GM23338 (cell line): ENCODE results near the gene TLE2. TPM values are rescaled to one million over a fixed set of nuclear protein-coding genes. Genes with fewer than 3 reads are reported as not detected.
A peak's percentile ranks its signal among the peaks of the same experiment; 100 is the strongest.

ENCODE experiments used
- ATAC-seq: fragments of 200-7000 bp; cut with Tn5 transposase; 3 replicates; pipeline ENCODE4 v1.9.1; 2020
- DNase-seq: peaks from one replicate; pipeline ENCODE4 v3.0.0-alpha.2; 2015; ENCODE audit warnings: low spot score
- H2AFZ ChIP-seq: fragments of 200-600 bp; sonication (generic); 2 replicates; pipeline ENCODE4 v1.8.0; 2016; ENCODE audit warnings: antibody characterized with exemption, mild to moderate bottlenecking, moderate library complexity
- H3F3A ChIP-seq: fragments of 200-600 bp; sonication (generic); replicated peaks from 2 replicates; pipeline ENCODE4 v1.8.0; 2017; ENCODE audit warnings: antibody characterized with exemption, mixed run types, low read depth
- H3K27ac ChIP-seq: fragments of 200-600 bp; sonication (generic); 2 replicates; pipeline ENCODE4 v1.6.1; 2016; ENCODE audit warnings: low read depth
- H3K27me3 ChIP-seq: fragments of 200-600 bp; sonication (generic); 2 replicates; pipeline ENCODE4 v1.8.0; 2016; ENCODE audit warnings: mild to moderate bottlenecking, mixed run types, moderate library complexity; ENCODE audit not compliant: insufficient read depth
- H3K36me3 ChIP-seq: fragments of 200-600 bp; sonication (generic); 2 replicates; pipeline ENCODE4 v1.8.0; 2016; ENCODE audit warnings: mild to moderate bottlenecking; ENCODE audit not compliant: insufficient read depth
- H3K4me1 ChIP-seq: fragments of 200-600 bp; sonication (generic); 2 replicates; pipeline ENCODE4 v1.8.0; 2016; ENCODE audit warnings: mild to moderate bottlenecking, moderate library complexity; ENCODE audit not compliant: insufficient read depth
- H3K4me2 ChIP-seq: fragments of 200-600 bp; sonication (generic); 2 replicates; pipeline ENCODE4 v1.7.1; 2017; ENCODE audit warnings: mixed run types
- H3K4me3 ChIP-seq: fragments of 200-600 bp; sonication (generic); 2 replicates; pipeline ENCODE4 v1.6.1; 2016; ENCODE audit warnings: mixed run types
- H3K79me2 ChIP-seq: fragments of 200-600 bp; sonication (generic); replicated peaks from 2 replicates; pipeline ENCODE4 v1.8.0; 2017; ENCODE audit warnings: mild to moderate bottlenecking; ENCODE audit not compliant: insufficient read depth
- H3K9me2 ChIP-seq: fragments of 200-600 bp; sonication (generic); 2 replicates; pipeline ENCODE4 v1.8.0; 2017; ENCODE audit not compliant: insufficient read depth
- H4K20me1 ChIP-seq: fragments of 200-600 bp; sonication (generic); replicated peaks from 2 replicates; pipeline ENCODE4 v1.8.0; 2017; ENCODE audit warnings: mild to moderate bottlenecking; ENCODE audit not compliant: insufficient read depth
- H3K27ac Mint-ChIP-seq: 2 replicates; pipeline ENCODE4 v1.8.0; 2020; ENCODE audit warnings: inconsistent platforms, mild to moderate bottlenecking, moderate library complexity, mixed read lengths
- H3K27me3 Mint-ChIP-seq: 3 replicates; pipeline ENCODE4 v1.8.0; 2022; ENCODE audit warnings: low read depth, mild to moderate bottlenecking, moderate library complexity, mixed read lengths, inconsistent platforms; ENCODE audit not compliant: insufficient read depth, poor library complexity
- H3K36me3 Mint-ChIP-seq: 3 replicates; pipeline ENCODE4 v1.8.0; 2021; ENCODE audit warnings: low read depth, mild to moderate bottlenecking, inconsistent platforms, moderate library complexity, mixed read lengths
- H3K4me1 Mint-ChIP-seq: 3 replicates; pipeline ENCODE4 v1.8.0; 2020; ENCODE audit warnings: mild to moderate bottlenecking, inconsistent platforms, mixed read lengths
- H3K4me3 Mint-ChIP-seq: 3 replicates; pipeline ENCODE4 v1.8.0; 2021; ENCODE audit warnings: moderate library complexity, mild to moderate bottlenecking, inconsistent platforms, mixed read lengths
- H3K9me3 Mint-ChIP-seq: 3 replicates; pipeline ENCODE4 v1.8.0; 2020; ENCODE audit warnings: moderate library complexity, mild to moderate bottlenecking, inconsistent platforms, mixed read lengths
- CREB1 ChIP-seq: fragments of 250-450 bp; sonication (Bioruptor Pico); IDR thresholded peaks from 2 replicates; pipeline ENCODE4 v1.5.0; 2020; ENCODE audit warnings: low read depth, mild to moderate bottlenecking, moderate library complexity
- EZH2phosphoT487 ChIP-seq: fragments of 200-600 bp; sonication (generic); IDR thresholded peaks from one replicate; pipeline ENCODE4 v1.8.1; 2018; ENCODE audit warnings: antibody characterized with exemption; ENCODE audit not compliant: unreplicated experiment
- JUNB ChIP-seq: IDR thresholded peaks from one replicate; pipeline ENCODE4 v1.6.1; 2016; ENCODE audit warnings: antibody characterized with exemption; ENCODE audit not compliant: unreplicated experiment
- ZNF114 ChIP-seq: fragments of 250-450 bp; sonication (Bioruptor Pico); IDR thresholded peaks from 2 replicates; pipeline ENCODE4 v1.5.0; 2020; ENCODE audit warnings: mild to moderate bottlenecking, moderate library complexity
- ZNF331 ChIP-seq: fragments of 250-450 bp; sonication (Bioruptor Pico); IDR thresholded peaks from 2 replicates; pipeline ENCODE4 v1.5.0; 2020; ENCODE audit warnings: low read depth, mild to moderate bottlenecking, moderate library complexity
- polyA plus RNA-seq: library from polyadenylated mRNA; unstranded; fragments of >200 nt; fragmentation: Nextera tagmentation; extraction: Ambion mirVana; gene quantifications from 2 replicates; pipeline ENCODE4 v1.2.1, GENCODE V29; 2016
- total RNA-seq: library from RNA; depleted of rRNA; stranded (reverse); fragments of >200 nt; shearing (Covaris generic); gene quantifications from 2 replicates; pipeline ENCODE4 v1.2.3, GENCODE V29; 2014
- TF ChIP-seq, protein P1 (sequence below): fragments of 250-450 bp; sonication (Bioruptor Pico); IDR thresholded peaks from 2 replicates; pipeline ENCODE4 v1.5.0; 2020; ENCODE audit warnings: mild to moderate bottlenecking, moderate library complexity
- TF ChIP-seq, protein P2 (sequence below), 2 experiments: fragments of 200-600 bp in 1 of 2; sonication (generic) in 1 of 2; conservative IDR thresholded peaks; 2 replicates each; pipeline versions ENCODE4 v1.5.1 to v1.6.1; 2016 to 2017; ENCODE audit warnings: antibody characterized with exemption in 2 of 2, low read depth in 2 of 2, mild to moderate bottlenecking in 2 of 2, moderate library complexity in 1 of 2
- TF ChIP-seq, protein P3 (sequence below): IDR thresholded peaks from one replicate; pipeline ENCODE4 v1.6.1; 2018; ENCODE audit warnings: antibody characterized with exemption; ENCODE audit not compliant: unreplicated experiment

TLE2 gene
- total and polyA plus RNA-seq, 2 experiments from 2014 or later, result 5.2 to 22.8 TPM

DNA sequence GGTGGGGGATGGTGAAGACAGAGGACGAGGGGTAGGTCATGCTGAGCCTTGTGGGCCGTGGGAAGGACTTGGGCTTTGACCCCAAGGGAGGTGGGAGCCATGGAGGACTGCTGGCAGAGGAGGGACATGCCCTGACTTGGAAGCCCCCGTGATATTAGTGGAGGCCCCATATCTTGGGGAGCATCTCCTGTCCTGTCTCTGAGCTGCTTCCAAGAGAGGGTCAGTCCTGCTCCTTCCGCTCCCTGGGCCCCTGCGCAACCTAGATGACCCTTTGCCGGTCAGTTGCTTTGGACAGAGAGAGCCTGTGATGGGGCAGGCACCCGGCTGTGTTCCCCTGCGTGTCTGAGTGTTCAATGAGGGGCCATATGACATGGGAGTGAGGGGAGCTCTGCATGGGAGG, 46.5 kb downstream of the TLE2 start (continued):
- TF ChIP-seq CREB1 (CRISPR knock-in tag) (no peak), EZH2phosphoT487 (no peak), ZNF114 (no peak)
- TF ChIP-seq, protein P1, sequence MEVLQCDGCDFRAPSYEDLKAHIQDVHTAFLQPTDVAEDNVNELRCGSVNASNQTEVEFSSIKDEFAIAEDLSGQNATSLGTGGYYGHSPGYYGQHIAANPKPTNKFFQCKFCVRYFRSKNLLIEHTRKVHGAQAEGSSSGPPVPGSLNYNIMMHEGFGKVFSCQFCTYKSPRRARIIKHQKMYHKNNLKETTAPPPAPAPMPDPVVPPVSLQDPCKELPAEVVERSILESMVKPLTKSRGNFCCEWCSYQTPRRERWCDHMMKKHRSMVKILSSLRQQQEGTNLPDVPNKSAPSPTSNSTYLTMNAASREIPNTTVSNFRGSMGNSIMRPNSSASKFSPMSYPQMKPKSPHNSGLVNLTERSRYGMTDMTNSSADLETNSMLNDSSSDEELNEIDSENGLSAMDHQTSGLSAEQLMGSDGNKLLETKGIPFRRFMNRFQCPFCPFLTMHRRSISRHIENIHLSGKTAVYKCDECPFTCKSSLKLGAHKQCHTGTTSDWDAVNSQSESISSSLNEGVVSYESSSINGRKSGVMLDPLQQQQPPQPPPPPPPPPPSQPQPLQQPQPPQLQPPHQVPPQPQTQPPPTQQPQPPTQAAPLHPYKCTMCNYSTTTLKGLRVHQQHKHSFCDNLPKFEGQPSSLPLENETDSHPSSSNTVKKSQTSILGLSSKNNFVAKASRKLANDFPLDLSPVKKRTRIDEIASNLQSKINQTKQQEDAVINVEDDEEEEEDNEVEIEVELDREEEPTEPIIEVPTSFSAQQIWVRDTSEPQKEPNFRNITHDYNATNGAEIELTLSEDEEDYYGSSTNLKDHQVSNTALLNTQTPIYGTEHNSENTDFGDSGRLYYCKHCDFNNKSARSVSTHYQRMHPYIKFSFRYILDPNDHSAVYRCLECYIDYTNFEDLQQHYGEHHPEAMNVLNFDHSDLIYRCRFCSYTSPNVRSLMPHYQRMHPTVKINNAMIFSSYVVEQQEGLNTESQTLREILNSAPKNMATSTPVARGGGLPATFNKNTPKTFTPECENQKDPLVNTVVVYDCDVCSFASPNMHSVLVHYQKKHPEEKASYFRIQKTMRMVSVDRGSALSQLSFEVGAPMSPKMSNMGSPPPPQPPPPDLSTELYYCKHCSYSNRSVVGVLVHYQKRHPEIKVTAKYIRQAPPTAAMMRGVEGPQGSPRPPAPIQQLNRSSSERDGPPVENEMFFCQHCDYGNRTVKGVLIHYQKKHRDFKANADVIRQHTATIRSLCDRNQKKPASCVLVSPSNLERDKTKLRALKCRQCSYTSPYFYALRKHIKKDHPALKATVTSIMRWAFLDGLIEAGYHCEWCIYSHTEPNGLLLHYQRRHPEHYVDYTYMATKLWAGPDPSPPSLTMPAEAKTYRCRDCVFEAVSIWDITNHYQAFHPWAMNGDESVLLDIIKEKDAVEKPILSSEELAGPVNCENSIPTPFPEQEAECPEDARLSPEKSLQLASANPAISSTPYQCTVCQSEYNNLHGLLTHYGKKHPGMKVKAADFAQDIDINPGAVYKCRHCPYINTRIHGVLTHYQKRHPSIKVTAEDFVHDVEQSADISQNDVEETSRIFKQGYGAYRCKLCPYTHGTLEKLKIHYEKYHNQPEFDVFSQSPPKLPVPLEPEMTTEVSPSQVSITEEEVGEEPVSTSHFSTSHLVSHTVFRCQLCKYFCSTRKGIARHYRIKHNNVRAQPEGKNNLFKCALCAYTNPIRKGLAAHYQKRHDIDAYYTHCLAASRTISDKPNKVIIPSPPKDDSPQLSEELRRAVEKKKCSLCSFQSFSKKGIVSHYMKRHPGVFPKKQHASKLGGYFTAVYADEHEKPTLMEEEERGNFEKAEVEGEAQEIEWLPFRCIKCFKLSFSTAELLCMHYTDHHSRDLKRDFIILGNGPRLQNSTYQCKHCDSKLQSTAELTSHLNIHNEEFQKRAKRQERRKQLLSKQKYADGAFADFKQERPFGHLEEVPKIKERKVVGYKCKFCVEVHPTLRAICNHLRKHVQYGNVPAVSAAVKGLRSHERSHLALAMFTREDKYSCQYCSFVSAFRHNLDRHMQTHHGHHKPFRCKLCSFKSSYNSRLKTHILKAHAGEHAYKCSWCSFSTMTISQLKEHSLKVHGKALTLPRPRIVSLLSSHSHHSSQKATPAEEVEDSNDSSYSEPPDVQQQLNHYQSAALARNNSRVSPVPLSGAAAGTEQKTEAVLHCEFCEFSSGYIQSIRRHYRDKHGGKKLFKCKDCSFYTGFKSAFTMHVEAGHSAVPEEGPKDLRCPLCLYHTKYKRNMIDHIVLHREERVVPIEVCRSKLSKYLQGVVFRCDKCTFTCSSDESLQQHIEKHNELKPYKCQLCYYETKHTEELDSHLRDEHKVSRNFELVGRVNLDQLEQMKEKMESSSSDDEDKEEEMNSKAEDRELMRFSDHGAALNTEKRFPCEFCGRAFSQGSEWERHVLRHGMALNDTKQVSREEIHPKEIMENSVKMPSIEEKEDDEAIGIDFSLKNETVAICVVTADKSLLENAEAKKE, result no peak

DNA sequence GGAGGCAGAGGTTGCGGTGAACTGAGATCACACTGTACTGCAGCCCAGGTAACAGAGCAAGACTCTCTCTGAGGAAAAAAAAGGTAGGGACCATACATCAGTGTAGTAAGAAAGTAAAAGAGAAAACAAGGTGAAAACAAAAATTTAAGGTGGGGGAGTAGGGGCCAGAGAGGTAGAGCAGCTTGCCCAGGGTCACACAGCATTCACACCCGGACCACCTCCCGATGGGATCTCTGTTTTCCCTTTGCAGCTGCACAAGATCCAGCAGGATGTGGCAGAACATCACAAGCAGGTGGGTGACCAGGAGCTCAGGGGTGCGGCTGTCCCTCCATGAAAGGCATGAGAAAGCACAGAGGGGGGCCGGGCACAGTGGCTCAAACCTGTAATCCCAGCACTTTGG, 47.2 kb downstream of the TLE2 start:
- Histone ChIP-seq H3K36me3 (no peaks in the 10 kb centered on the region), H2AFZ (no peak overlapping the region), H4K20me1 (no peaks in the 10 kb centered on the region), H3K4me3 (no peak overlapping the region), H3K4me2 (no peak overlapping the region), H3F3A (peaks cover 28% of the 10 kb centered on the region), H3K79me2 (no peaks in the 10 kb centered on the region), H3K27me3 (peaks cover 5% of the 10 kb centered on the region; the same call in 1 of the 2 replicates), H3K4me1 (peaks cover 26% of the 10 kb centered on the region), H3K9me2 (no peaks in the 10 kb centered on the region), H3K27ac (no peak overlapping the region)
- Mint-ChIP-seq H3K9me3 (no peaks in the 10 kb centered on the region; the same call in 2 of the 3 replicates), H3K27ac (no peak overlapping the region), H3K36me3 (no peaks in the 10 kb centered on the region), H3K4me1 (peaks cover 30% of the 10 kb centered on the region), H3K27me3 (peaks cover 51% of the 10 kb centered on the region), H3K4me3 (peak overlapping the region; percentile 12; the same call in 1 of the 3 replicates)
- DNase-seq (no peak), ATAC-seq (no peak)
- TF ChIP-seq ZNF331 (CRISPR knock-in tag) (no peak), JUNB (no peak)
- TF ChIP-seq, protein P2, sequence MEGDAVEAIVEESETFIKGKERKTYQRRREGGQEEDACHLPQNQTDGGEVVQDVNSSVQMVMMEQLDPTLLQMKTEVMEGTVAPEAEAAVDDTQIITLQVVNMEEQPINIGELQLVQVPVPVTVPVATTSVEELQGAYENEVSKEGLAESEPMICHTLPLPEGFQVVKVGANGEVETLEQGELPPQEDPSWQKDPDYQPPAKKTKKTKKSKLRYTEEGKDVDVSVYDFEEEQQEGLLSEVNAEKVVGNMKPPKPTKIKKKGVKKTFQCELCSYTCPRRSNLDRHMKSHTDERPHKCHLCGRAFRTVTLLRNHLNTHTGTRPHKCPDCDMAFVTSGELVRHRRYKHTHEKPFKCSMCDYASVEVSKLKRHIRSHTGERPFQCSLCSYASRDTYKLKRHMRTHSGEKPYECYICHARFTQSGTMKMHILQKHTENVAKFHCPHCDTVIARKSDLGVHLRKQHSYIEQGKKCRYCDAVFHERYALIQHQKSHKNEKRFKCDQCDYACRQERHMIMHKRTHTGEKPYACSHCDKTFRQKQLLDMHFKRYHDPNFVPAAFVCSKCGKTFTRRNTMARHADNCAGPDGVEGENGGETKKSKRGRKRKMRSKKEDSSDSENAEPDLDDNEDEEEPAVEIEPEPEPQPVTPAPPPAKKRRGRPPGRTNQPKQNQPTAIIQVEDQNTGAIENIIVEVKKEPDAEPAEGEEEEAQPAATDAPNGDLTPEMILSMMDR (conservative IDR thresholded peaks at IDR 0.05; ENCODE audit: low read depth in 2 of 2), result no peak
- TF ChIP-seq, protein P3, sequence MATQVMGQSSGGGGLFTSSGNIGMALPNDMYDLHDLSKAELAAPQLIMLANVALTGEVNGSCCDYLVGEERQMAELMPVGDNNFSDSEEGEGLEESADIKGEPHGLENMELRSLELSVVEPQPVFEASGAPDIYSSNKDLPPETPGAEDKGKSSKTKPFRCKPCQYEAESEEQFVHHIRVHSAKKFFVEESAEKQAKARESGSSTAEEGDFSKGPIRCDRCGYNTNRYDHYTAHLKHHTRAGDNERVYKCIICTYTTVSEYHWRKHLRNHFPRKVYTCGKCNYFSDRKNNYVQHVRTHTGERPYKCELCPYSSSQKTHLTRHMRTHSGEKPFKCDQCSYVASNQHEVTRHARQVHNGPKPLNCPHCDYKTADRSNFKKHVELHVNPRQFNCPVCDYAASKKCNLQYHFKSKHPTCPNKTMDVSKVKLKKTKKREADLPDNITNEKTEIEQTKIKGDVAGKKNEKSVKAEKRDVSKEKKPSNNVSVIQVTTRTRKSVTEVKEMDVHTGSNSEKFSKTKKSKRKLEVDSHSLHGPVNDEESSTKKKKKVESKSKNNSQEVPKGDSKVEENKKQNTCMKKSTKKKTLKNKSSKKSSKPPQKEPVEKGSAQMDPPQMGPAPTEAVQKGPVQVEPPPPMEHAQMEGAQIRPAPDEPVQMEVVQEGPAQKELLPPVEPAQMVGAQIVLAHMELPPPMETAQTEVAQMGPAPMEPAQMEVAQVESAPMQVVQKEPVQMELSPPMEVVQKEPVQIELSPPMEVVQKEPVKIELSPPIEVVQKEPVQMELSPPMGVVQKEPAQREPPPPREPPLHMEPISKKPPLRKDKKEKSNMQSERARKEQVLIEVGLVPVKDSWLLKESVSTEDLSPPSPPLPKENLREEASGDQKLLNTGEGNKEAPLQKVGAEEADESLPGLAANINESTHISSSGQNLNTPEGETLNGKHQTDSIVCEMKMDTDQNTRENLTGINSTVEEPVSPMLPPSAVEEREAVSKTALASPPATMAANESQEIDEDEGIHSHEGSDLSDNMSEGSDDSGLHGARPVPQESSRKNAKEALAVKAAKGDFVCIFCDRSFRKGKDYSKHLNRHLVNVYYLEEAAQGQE, result no peak
